ENCODE results near the gene NCKAP5L.

DNA sequence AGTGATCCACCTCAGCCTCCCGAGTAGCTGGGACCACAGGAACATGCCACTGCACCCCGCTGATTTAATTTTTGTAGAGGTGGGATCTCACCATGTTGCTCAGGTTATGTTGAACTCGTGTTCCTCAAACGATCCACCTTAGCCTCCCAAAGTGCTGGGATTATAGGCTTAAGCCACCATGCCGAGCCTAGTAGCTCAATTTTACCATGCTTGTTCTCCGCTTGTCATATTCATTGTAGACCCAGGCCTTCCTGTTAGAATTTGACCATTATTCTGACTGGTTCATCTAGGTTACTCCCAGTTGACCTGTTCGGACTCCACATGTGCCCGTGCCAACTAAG, 62.1 kb downstream of the NCKAP5L start:
- TF ChIP-seq, protein P1, sequence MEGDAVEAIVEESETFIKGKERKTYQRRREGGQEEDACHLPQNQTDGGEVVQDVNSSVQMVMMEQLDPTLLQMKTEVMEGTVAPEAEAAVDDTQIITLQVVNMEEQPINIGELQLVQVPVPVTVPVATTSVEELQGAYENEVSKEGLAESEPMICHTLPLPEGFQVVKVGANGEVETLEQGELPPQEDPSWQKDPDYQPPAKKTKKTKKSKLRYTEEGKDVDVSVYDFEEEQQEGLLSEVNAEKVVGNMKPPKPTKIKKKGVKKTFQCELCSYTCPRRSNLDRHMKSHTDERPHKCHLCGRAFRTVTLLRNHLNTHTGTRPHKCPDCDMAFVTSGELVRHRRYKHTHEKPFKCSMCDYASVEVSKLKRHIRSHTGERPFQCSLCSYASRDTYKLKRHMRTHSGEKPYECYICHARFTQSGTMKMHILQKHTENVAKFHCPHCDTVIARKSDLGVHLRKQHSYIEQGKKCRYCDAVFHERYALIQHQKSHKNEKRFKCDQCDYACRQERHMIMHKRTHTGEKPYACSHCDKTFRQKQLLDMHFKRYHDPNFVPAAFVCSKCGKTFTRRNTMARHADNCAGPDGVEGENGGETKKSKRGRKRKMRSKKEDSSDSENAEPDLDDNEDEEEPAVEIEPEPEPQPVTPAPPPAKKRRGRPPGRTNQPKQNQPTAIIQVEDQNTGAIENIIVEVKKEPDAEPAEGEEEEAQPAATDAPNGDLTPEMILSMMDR (IDR thresholded peaks at IDR 0.05) = no peak
- no peak for TF ChIP-seq POLR2A (IDR thresholded peaks at IDR 0.05)

All from testis (tissue), 2 donors.